Measurements from ENCODE around the gene RAD51B.

- TF ChIP-seq POLR2A (IDR thresholded peaks at IDR 0.05) (no peak), CTCF (IDR thresholded peaks at IDR 0.05) (no peak), EP300 (IDR thresholded peaks at IDR 0.05) (no peak)
These were observed 651.7 kb downstream of the RAD51B start for GRCh38 chr14:68471029-68471963.

Measured in tibial nerve (tissue), 4 donors.